ENCODE data around the gene SLC22A9.

- TF ChIP-seq CTCF (IDR thresholded peaks at IDR 0.05) = no peak
- no peak for TF ChIP-seq POLR2A (IDR thresholded peaks at IDR 0.05)
- no peak for TF ChIP-seq EP300 (IDR thresholded peaks at IDR 0.05)
These were observed 74.6 kb downstream of the SLC22A9 start for GRCh38 chr11:63444160-63444559.
